ENCODE measurements around the gene PPP1CC. TPM values are rescaled to one million over a fixed set of nuclear protein-coding genes. Genes with fewer than 3 reads are reported as not detected.
"Not testable (repeated sequence)": the region's sequence is repeated elsewhere in the genome, so short reads cannot be mapped to it uniquely, and the experiment has no call there.

PPP1CC gene
- 74.5 and 83.7 TPM in 2 replicates for total RNA-seq

- peak; percentile 67 for DNase-seq (ENCODE audit: low read depth)
Measured at GRCh38 chr12:110742718-110743570, at the start of gene PPP1CC. TSS of gene PPP1CC (minus strand) at chr12:110742891. CDS start at chr12:110742707, 184 bp downstream.

GRCh38 chr12:110791589-110791988, 48.9 kb upstream of the PPP1CC start:
- peak; percentile 6 for DNase-seq (ENCODE audit: low read depth)

- DNase-seq (ENCODE audit: low read depth): no peak
Measured at GRCh38 chr12:110790301-110790700, 47.6 kb upstream of the PPP1CC start.

- no peak for DNase-seq (ENCODE audit: low read depth)
Measured at GRCh38 chr12:110786012-110786411, 43.3 kb upstream of the PPP1CC start.

GRCh38 chr12:110785240-110785639, 42.5 kb upstream of the PPP1CC start:
- no peak for DNase-seq (ENCODE audit: low read depth)

DNA sequence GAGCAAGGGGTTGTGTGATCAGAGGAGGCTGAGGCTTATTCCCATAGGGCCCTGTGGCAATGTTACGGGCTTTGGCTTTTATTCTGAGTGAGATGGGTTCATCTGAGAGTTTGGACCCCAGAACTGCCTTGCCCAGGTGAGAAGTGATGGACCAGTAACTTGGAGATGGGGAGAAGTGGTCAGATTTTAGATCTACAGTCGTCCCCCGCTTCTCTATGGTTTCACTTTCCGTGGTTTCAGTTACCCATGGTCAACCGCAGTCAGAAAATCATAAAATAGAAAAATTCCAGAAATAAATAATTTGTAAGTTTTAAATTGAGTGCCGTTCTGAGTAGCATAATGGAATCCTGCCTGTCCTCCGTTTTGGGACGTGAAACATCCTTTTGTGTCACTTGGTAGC, 40.2 kb upstream of the PPP1CC start:
- no peak for DNase-seq (ENCODE audit: low read depth)

DNA sequence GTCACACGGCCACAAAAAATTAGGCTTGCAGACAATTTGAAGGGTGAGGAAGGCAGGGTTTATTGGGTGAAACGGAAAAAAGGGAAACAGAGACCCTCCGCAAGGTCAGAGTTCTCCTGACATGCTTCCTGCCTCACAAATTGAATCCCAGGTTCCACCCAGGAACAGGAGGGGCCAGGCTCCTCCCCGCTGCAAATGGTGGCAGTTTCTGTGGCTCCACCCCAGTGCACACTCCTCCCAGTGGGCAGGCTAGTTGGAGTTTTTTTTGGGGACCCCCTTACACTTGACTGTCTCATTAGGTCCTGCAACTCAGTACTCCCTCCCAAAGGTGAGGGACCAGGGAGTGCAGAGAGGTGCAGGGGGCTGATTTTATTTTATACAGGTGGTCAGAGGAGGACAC, 39.4 kb upstream of the PPP1CC start:
- no peak for DNase-seq (ENCODE audit: low read depth)

DNA sequence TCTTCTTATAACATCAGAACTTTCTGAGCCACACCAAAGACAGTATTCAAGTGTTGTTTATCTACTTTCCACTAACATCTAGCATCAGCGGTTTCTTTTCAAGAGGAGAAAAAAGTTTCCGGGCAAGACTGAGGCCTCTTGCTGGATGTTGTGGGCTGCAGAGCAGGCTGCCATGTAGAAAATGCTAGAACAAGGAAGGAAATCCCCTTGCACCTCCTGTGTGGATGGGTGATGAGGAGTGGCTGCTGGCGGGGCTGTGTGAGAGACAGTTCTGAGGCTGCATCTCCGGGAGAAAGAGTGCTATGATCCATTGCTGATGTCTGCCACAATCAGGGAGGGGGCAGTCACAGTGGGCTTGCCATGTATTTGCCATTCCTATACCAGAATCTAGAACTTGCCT, 37.8 kb upstream of the PPP1CC start:
- DNase-seq (ENCODE audit: low read depth): no peak

GRCh38 chr12:110778833-110779577, 36.3 kb upstream of the PPP1CC start:
- no peak for DNase-seq (ENCODE audit: low read depth)

DNA sequence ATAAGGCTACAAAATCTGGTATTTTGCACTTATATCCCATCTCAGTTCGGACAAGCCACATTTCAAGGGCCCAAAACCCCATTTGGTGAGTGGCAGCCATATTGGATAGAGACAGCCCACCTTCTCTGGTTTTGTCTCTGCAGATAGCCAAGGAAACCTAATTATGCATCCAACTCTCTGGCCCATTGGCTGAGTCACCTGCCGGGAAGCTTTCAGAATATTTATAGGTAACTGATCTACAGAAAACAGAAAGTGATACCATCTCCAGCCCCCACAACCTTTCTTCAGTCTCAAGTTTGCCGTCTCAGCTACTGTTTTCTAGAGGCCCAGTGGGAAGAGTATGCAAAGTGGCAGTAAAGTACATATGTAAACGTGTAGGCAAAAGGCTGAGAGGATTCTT, 33.7 kb upstream of the PPP1CC start:
- peak; percentile 65 for DNase-seq (ENCODE audit: low read depth)

DNA sequence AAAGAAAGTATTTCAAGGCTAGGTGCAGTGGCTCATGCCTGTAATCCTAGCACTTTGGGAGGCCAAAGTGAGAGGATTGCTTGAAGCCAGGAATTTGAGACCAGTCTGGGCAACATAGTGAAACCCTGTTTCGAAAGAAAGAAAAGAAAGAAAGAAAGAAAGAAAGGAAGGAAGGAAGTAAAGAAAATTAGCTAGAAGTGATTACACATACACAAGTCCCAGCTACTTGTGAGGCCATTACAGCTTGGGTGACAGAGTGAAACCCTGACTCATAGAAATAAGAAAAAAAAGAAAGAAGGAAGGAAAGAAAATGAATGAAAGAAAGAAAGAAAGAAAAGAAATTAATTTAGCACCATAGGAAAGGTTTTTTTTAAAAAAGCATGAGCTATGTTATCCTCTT, 33.3 kb upstream of the PPP1CC start:
- no peak for DNase-seq (ENCODE audit: low read depth)

- no peak for DNase-seq (ENCODE audit: low read depth)
Measured at GRCh38 chr12:110774824-110775223, 32.1 kb upstream of the PPP1CC start.

DNA sequence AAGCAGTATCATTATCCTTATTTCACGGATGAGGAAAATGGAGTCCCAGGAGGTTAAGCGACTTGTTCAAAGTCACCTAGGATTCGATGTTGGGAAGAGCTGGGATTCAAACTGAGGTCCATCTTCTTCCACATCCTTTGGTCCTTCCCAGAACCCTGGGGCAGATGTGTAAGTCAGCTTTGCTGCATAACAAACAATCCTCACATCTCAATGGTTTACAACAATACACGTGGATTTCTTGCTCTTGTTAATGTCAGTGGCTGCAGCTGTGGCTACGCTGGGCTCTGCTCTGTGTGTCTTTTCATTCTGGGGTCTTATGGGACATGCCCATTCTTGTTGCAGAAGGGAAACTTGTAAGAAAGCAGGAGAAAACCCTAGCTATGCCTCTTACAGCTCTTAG, 26.3 kb upstream of the PPP1CC start:
- no peak for DNase-seq (ENCODE audit: low read depth)

DNA sequence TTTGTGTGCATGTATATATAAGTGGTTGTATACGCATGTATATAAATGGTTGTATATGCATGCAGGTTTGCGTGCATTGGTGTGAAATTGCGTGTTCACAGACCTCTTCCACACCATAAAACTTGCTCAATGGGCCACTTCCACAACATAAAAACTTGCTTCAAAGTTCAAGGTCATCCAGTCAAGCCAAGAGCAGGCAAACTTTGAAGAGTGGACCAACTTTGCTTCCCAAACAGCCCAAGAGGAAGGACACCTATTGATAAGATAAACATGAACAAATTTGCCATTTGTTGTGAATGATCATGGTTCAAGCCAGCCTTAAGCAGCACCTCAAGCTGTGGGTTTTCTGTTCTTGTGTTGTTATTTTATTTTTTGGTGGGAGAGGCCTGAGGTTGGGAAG, 25.2 kb upstream of the PPP1CC start:
- no peak for DNase-seq (ENCODE audit: low read depth)

- DNase-seq (ENCODE audit: low read depth): no peak
Measured at GRCh38 chr12:110766311-110767154, 23.8 kb upstream of the PPP1CC start.

DNA sequence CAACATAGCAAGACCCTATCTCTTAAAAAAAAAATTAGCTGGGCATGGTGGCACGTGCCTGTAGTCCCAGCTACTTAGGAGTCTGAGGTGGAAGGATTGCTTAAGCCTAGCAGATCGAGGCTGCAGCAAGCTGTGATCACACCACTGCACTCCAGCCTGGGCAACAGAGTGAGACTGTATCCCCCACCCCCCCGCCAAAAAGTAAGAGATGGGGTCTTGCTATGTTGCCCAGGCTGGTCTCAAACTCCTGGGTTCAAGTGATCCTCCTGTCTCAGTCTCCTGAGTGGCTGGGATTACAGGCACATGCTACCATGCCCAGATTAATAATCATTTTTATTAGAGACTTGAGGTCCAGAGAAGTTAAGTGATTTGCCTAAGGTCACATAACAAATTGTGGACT, 22.9 kb upstream of the PPP1CC start:
- DNase-seq (ENCODE audit: low read depth): not testable (repeated sequence)

DNA sequence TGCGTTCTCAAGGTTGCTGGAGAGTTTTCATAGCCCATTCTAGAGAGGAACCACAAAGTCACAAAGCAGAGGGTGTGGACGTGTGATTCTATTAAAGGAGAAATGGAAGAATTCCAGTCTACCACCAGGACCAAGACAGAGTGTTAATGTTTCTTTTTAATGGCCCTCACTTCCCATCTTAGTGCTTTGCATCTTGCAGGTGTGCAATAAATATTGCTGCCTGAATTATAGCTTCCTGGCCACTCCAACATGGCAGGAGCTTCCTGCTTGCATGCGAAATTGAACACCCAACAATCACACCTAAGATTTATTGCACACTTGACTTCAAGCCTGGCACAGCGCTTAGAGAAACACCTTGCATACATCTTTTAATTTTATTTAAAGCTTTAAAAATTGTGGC, 22.4 kb upstream of the PPP1CC start:
- DNase-seq (ENCODE audit: low read depth): no peak

GRCh38 chr12:110763583-110763982, 20.9 kb upstream of the PPP1CC start:
- no peak for DNase-seq (ENCODE audit: low read depth)

- no peak for DNase-seq (ENCODE audit: low read depth)
Measured at GRCh38 chr12:110762891-110763290, 20.2 kb upstream of the PPP1CC start.

- DNase-seq (ENCODE audit: low read depth): no peak
Measured at GRCh38 chr12:110760204-110760609, 17.5 kb upstream of the PPP1CC start.

GRCh38 chr12:110758922-110759321, 16.2 kb upstream of the PPP1CC start:
- no peak for DNase-seq (ENCODE audit: low read depth)

DNA sequence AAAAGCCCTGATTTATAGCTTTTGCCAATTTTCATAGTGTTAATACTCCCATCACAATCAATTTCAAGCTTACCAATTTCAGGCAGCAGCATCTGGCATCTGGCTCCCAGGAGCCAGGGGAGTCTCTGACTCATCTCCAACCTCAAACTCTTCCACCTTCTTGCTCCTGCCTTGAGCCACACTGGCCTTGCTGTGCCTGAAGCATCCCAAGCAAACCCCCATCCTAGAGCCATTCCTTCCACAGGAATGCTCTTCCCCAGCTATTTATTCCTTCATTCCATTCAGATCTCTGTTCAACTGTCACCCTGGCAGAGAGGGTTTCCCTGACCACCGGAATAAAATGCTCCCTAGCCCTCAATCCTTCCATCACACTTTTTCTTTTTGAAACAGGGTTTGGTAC, 13.9 kb upstream of the PPP1CC start:
- no peak for DNase-seq (ENCODE audit: low read depth)
